GM11168 (cell line): ENCODE data around the gene RPGRIP1L.

ENCODE experiments used
- in situ Hi-C: fragments of 300-500 bp; cut with MboI; formaldehyde crosslinking; loops from one replicate; pipeline ENCODE4 v1.12.0; 2022; ENCODE audit warnings: low sequenced_read_pairs; ENCODE audit not compliant: unreplicated experiment

The RPGRIP1L gene

GRCh38 chr16:53664724-53665345 is 38.8 kb downstream of the RPGRIP1L start:
- in situ Hi-C loops, result no loop called here

- in situ Hi-C loops, result no loop called here
These were observed 41.6 kb downstream of the RPGRIP1L start for GRCh38 chr16:53662072-53662471.

GRCh38 chr16:53654946-53655345 is 48.7 kb downstream of the RPGRIP1L start:
- in situ Hi-C loops, result no loop called here

GRCh38 chr16:53651357-53651756 is 52.3 kb downstream of the RPGRIP1L start:
- in situ Hi-C loops, result no loop called here

- in situ Hi-C loops, result no loop called here
These were observed 57.2 kb downstream of the RPGRIP1L start for GRCh38 chr16:53646506-53646905.

GRCh38 chr16:53643474-53643873 is 60.2 kb downstream of the RPGRIP1L start:
- in situ Hi-C loops, result no loop called here

- in situ Hi-C loops, result no loop called here
These were observed 61.6 kb downstream of the RPGRIP1L start for GRCh38 chr16:53642094-53642493.

- in situ Hi-C loops, result no loop called here
These were observed 66.7 kb downstream of the RPGRIP1L start for GRCh38 chr16:53636978-53637377.

- in situ Hi-C loops, result no loop called here
These were observed 71.1 kb downstream of the RPGRIP1L start for GRCh38 chr16:53632526-53632925.

- in situ Hi-C loops, result no loop called here
These were observed 72.2 kb downstream of the RPGRIP1L start for GRCh38 chr16:53631236-53632025.

- in situ Hi-C loops, result no loop called here
These were observed 73.9 kb downstream of the RPGRIP1L start for GRCh38 chr16:53629607-53630312.

GRCh38 chr16:53629151-53629550 is 74.5 kb downstream of the RPGRIP1L start:
- in situ Hi-C loops, result no loop called here

GRCh38 chr16:53626811-53627210 is 76.8 kb downstream of the RPGRIP1L start:
- in situ Hi-C loops, result no loop called here

- in situ Hi-C loops, result no loop called here
These were observed 77.5 kb downstream of the RPGRIP1L start for GRCh38 chr16:53626161-53626560.

- in situ Hi-C loops, result no loop called here
These were observed 78.4 kb downstream of the RPGRIP1L start for GRCh38 chr16:53625221-53625620.

- in situ Hi-C loops, result no loop called here
These were observed 81.3 kb downstream of the RPGRIP1L start for GRCh38 chr16:53622315-53622714.

GRCh38 chr16:53620476-53620875 is 83.2 kb downstream of the RPGRIP1L start:
- in situ Hi-C loops, result no loop called here

- in situ Hi-C loops, result no loop called here
These were observed 84.4 kb downstream of the RPGRIP1L start for GRCh38 chr16:53619235-53619634.

- in situ Hi-C loops, result no loop called here
These were observed 89.3 kb downstream of the RPGRIP1L start for GRCh38 chr16:53614346-53614745.

- in situ Hi-C loops, result no loop called here
These were observed 91.7 kb downstream of the RPGRIP1L start for GRCh38 chr16:53612003-53612402.

GRCh38 chr16:53611179-53611696 is 92.4 kb downstream of the RPGRIP1L start:
- in situ Hi-C loops, result no loop called here
